DMS153 (cell line): ENCODE data around the gene NOL4L.
"Not testable (repeated sequence)": the region's sequence is repeated elsewhere in the genome, so short reads cannot be mapped to it uniquely, and the experiment has no call there.

ENCODE experiments used
- DNase-seq: peaks from one replicate; lab custom pipeline; 2025; lab: John Stamatoyannopoulos, UW

NOL4L gene

GRCh38 chr20:32421290-32421689 is 163.8 kb downstream of the NOL4L start:
- DNase-seq: no peak

- DNase-seq: no peak
These were observed 166.8 kb downstream of the NOL4L start for GRCh38 chr20:32418376-32418775.

- DNase-seq: no peak
These were observed 168.9 kb downstream of the NOL4L start for GRCh38 chr20:32416206-32416605.

GRCh38 chr20:32415494-32415893 is 169.6 kb downstream of the NOL4L start:
- DNase-seq: no peak

- DNase-seq: no peak
These were observed 173.0 kb downstream of the NOL4L start for GRCh38 chr20:32411955-32412706.

- DNase-seq: not testable (repeated sequence)
These were observed 177.9 kb downstream of the NOL4L start for GRCh38 chr20:32407131-32407750.

- no peak for DNase-seq
These were observed 178.4 kb downstream of the NOL4L start for GRCh38 chr20:32406701-32407100.

GRCh38 chr20:32404017-32404416 is 181.1 kb downstream of the NOL4L start:
- DNase-seq: no peak

- no peak for DNase-seq
These were observed 184.7 kb downstream of the NOL4L start for GRCh38 chr20:32400476-32400875.

GRCh38 chr20:32397567-32398084 is 187.5 kb downstream of the NOL4L start:
- DNase-seq: no peak

GRCh38 chr20:32396646-32397160 is 188.4 kb downstream of the NOL4L start:
- DNase-seq: no peak

- DNase-seq: no peak
These were observed 190.1 kb downstream of the NOL4L start for GRCh38 chr20:32395066-32395465.
